Ecto neural progenitor cell (in vitro differentiated cells): ENCODE results near the gene MYCBP2.
A peak's percentile ranks its signal among the peaks of the same experiment; 100 is the strongest.

Source experiments
- DNase-seq: peaks from one replicate; pipeline ENCODE4 v3.0.0-alpha.2; 2018; ENCODE audit warnings: low spot score

The MYCBP2 gene

DNA sequence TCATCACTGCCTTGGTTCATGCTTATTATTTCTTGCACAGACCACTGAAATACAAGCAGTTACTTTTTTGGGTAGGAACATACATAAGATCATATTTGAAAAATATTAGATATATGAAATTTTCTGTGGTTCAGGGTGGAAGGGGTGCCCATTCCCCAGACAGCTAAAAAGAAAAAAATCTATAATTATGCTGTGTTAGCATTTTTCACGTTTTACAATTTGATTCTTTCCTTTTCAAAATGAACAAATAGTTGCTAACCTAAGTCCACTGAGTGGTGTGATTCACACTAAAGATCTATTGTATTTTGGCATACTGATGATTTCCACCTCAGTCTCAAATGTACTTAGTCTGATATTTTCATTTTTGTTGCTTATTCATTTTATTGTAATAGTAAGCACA, 233.2 kb downstream of the MYCBP2 start:
- no peak for DNase-seq

DNA sequence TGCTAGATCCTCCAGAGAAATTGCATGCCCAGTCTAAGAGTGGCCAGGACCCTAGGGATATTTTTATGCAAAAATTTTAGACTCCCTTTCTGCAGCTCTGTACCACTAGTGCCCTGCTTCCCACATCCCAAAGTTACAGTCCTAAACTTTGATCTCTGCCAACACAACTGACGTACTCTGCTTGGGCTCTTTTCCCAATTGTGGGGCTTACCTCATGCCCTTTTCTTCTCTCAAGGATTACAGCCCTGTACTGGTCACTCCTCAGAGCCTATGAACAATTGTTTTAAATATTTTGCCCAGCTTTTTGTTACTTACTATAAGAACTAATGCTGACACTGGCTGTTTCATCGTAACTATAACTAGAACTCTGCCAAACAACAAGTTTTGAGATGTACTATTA, 242.1 kb downstream of the MYCBP2 start:
- DNase-seq = no peak

DNA sequence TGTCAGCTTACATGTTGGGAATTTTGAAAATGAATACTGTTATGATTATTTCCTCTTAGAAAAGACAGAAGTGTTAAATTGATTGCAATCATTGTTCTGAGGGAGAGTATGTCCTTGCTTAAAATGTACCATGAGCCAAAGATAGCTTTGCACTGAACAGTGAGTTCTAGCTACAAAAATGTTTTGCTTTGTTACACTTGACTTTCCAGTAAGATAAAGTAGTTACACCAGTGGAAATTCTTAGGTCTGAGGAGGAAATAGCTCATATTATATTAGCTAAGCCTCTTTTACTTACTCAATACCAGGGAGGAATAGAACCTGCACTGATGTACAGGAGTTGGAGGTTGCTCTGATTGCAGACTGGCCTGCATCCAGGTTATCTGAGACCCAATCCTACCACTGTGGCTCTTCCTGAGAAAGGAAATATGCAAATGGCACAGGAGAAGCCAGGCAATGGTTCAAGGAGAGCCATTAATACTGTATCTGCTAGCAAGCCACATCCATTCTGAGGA, 246.9 kb downstream of the MYCBP2 start:
- DNase-seq = no peak

DNA sequence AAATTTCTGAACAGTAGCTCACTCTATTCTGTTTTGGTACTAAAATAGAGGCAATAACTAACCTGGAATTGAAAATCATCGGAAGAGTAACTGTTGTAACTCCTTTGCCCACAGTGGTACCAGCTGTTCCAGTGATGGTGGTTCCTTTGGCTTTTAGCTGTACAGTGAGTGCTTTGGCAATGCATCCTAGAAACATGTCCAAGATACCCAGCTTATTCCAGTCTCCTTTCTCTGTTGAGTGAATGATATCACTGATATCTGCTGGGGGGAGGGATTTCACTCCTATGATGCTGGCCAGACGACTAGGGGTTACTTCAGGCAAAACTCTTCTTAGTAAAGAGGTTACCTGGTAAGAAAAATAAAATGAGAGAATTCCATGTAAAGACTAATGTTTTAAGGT, 259.4 kb downstream of the MYCBP2 start:
- no peak for DNase-seq

DNA sequence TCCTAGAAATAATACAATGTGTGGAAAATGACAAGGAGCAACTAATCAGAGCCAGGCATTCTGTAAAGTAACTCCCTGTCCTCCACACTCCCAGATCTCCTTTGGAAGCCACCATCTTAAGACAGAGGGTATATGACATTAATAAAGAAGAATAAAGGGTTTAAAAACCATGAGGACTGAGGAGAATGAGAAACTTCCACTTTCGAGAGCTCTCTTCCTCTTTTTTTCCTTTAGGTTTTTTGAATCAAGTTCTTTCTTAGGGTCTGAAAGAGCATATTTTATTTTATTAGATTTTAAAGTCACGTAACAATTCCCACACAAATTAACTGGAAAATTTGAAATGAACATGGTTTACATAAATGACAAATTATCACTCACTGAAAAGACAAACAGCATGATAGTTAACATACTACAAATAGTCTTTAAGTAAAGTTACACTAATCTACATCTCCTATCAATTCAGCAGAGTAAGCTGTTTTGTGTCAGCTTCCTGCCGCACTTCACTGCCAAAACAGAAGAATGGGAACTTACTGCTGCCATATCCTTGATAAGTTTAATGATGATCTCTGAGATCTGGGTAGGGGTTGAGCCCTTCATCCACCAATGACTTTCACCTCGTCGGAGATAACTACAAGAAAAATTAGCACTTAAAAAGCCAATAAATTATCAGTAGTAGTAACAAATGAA, 261.3 kb downstream of the MYCBP2 start:
- no peak for DNase-seq

DNA sequence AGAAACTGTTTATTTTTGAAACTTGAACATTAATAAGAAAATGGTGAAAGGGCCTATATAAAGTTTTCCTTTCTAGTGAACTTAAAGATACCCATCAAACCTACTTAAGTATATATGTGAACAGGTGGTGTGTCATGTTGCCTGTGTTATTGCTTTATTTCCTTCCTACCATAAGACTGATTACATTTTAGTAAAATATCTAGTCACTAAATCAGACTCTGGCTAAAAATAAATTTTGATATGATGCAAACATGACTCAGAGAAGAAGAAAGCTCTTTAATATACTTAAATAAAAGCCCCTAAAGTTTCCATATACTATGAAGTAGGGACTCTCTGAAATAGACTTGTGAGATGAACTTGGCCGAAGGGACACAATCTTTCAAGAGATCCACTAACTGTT, 264.8 kb downstream of the MYCBP2 start:
- DNase-seq = no peak

DNA sequence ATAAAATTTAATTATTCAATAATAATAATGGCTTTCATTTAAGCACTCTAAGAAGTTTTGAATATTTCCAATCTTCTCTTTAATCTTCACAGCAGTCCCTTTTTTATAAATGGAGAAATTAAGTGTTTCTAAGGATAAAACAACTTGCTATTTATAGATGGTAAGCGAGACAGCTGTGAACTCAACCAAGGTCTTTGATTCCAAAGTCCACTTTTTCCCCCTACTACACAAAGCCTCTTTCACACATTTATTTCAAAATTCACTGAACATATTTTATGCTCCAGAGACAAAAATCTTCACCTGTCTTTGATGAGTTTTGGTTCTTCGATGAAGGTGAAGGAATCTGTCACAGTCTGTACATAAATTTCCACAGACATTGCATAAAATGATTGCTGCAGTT, 265.5 kb downstream of the MYCBP2 start:
- no peak for DNase-seq

DNA sequence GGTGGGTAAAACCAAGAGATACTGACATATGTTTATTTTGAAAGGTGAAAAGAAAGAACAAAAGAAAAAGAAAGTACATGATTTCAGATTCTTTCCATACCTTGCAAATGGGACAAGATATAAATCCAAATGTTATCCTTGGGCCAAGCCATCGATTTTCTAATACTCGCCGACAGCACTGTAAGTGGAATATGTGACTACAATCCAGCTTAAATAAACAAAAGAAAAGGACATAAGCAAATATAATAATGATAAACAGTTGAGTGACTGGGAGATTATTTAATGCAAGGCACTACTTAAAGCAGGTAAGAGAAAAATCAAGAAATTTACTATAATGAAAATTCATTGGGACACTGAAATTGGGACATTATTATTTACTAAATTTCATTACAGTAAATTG, 270.0 kb downstream of the MYCBP2 start:
- DNase-seq = no peak

DNA sequence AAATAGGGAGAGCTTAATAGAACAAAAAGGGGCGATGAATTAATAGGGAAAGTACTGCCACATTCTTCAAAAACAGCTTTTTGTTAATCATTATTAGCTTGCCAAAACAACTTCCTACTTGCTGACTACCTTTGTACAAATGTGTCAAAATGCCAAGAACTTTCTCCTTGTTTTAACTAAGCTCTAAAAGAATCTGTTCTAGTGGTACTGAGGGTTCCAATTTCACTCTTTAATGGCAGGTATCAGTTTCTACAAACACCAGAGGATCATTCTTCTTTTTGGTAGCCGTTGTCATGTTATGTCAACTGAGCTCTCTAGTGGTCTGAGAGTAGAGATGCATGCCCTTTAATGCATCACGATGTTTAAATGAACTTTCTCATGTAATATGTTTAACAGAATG, 270.5 kb downstream of the MYCBP2 start:
- DNase-seq = no peak

DNA sequence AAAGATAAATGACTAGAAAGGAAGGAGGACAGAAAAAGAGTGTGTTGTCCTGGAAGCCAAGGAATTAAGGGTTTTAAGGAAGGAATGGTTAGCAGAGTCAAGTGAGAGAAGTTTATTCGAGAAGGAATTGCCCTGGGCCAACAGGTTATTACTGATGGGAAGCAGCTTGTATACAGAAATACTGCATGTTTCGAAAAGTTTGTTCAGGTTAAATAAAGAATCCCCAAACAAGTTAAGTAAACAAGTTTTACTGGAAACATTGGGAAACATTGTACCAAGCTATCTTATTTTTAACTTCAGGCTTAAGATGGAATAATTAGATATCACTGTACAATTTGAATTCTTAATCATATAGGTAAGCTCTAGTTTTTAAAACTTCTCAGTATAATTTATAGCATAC, 271.7 kb downstream of the MYCBP2 start:
- DNase-seq = no peak

DNA sequence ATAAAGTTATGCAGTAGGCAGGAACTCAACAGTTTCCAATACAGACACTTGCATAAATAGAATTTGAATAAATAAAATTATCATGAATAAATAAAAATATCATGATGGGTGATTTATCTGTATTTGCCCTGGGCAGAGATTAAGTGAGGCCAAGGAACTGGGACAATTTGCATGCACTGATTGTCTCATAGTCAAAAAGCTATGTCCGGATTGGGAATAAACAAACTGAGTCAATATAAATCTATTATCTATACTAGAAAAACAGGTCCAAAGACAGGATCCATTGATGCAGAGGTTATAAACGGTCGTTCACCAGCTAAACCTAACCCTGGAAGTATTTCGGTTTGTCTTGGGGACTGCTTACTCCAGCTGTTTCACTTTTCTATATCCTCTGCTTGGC, 273.7 kb downstream of the MYCBP2 start:
- DNase-seq = no peak

DNA sequence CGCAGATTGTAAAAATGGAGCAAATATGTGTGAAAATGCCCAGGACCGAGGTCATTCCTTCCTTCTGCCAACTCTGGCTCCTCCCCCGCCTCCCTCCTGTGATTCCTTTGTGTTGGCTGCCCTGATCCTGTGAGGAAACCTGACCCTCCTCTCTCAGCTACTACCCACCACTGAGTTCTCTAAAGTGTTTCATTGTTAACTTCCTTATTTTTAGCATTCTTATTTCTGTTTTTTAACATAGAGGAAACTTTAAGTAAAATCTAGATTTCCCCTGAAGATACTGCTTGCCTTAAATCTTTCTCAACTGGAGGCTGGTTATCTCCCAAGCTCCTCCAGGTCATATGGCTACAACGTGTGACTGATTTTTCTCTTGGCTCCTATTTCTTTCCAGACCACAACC, 278.2 kb downstream of the MYCBP2 start:
- DNase-seq = peak; percentile 52

DNA sequence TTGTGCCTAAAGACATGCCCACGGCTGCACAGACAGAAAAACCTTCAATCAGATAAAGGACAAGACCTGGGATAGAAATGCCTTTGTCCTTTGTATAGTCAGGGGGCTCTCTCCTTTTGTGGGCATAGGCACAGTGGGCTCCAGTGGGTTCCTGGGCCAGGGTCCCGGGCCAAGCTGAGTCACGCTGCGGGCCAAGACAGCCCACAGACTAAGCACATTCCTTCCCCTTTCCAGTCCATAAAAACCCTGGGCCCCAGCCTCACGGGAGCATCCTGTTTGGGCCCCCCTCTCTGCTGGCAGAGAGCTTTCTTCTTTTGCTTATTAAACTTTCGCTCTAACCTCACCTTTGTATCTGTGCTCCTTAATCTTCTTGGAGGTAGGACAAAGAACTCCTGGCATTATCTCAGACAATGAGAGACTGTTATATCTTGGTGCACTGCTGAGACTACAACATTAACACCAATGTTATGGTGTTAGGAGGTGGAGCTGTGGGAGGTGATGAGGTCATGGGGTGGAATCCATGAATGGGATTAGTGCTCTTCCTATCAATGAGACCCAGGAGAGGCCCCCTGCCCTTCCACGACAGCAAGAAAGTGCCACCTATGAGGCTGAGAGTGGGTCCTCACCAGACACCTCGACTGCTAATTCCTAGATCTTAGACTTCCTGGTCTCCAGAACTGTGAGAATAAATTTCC, 279.1 kb downstream of the MYCBP2 start:
- DNase-seq = peak; percentile 59

DNA sequence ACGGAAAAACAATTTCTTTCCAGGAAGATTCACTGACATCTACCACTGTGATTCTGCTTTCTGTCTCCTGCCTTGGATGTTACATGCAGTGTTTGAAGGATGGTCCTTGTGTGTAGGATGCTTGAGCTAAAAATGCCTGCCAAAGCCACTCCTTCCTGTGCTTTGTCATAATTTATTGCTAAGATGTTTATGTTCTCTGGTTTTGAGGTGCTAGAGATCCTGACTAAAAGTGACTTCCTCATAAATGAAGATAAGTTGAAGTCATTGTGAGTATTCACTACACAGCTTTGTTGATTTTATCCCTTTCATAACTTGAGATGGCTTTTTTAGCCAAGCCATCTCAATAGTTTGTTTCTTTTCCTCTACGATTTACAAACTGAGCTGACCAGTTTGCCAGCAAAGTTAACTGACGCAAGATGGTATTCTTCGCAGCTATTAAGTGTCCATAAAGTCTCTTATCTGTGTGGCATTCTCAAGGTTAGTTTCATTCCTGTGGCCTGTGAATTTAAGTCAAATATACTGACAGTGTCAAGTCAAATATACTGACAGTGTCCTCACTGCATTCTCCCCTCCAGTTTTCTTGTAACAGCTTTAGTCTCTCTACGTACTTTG, 284.2 kb downstream of the MYCBP2 start:
- no peak for DNase-seq

DNA sequence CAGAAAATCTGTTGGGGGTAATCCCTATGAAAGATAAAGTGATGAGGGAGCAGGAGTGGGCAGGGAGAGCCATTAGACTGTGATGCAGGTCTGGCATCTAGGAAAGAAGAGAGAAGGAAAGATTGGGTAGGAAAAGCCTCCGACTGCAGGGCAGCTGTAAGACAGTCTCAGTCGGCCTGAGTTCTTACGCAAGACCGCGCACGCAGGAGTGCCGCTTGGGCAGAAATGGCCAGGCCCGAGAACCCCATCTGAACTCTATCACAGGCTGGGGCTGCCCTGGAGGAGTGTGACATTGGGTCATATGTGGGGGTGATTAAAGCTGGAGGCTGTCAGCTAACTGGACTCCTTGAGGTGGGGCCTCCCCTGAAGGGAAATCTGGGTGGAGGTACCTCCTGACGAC, 286.1 kb downstream of the MYCBP2 start:
- DNase-seq = no peak

DNA sequence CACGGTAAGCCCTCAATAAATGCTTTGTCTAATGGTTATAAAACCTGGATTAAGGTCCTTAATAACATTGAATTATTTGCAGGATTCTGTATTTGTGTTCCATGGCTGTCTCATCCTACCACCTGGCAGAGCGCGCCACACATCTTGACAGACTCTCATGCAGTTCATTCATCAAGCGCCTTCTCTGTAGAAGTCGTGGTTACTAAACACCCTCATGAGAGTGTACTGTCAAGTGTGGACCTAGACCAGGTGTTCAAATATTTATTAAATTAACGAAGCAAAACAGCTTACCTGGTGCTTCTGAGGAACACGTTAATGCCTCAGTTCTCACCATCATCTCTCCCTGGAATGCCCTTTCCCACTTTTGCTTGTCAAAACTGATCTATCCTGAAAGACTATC, 286.8 kb downstream of the MYCBP2 start:
- DNase-seq = no peak

DNA sequence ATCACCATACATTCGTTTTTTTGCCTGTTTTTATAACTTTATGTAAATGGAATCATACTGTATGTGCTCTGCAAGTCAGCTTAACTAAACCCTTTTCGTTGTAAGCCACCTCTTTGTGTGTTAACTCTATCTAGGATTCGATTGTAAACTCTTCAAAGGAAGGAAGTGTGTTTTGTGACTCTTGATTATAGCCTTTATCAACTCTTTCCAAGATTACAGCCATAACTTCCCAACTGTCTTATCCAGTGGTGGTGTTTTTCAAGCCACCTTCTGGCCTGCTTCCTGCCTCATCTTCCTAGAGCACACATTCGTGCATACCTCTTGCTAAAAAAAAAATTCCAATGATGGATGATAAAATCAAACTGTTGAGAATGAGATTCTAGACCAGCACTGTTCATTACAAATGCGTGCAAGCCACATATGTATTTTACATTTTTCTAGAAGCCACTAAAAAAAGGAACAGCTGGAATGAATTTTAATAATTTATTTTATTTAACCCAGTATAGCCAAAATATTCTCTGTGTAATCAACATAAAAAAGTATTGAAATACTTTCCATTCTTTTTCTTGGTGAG, 287.9 kb downstream of the MYCBP2 start:
- DNase-seq = no peak

DNA sequence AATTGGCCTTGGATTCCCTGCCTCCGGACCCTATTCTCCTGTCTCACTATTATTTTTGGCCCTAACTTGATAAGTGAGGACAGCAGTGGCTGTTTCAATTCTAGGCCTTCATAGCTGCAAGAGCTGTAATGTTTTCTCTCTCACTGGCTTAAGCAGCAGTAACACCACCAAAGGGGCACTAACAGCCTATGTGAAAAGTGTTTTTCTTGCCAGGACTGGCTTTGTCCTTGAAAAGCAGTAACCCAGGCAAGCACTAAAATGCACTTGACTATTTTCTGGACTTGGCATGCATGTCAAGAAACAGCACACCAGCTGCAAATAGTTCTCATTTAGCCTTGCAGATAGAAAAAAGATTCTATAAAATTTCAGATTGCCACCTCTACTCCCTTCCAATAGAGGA, 290.6 kb downstream of the MYCBP2 start:
- no peak for DNase-seq

DNA sequence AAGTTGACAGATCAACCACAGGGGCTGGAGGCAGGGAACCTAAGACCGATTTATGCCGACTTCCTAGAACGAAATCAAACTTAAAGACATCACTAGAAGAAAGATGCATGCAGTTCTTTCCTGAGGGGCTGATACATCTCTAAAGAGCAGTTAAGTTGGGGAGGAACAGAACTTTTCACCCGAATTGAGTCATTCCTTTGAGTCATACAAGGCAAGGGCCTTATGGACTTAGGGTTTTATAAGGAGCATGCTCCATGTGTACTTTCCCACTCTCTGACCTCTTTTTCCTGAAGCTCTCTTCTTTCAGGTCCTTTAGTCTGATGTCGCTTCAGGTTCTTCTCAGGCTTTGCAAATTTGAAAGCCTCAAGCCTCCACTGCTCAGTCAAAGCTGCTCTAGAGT, 292.0 kb downstream of the MYCBP2 start:
- DNase-seq = no peak

DNA sequence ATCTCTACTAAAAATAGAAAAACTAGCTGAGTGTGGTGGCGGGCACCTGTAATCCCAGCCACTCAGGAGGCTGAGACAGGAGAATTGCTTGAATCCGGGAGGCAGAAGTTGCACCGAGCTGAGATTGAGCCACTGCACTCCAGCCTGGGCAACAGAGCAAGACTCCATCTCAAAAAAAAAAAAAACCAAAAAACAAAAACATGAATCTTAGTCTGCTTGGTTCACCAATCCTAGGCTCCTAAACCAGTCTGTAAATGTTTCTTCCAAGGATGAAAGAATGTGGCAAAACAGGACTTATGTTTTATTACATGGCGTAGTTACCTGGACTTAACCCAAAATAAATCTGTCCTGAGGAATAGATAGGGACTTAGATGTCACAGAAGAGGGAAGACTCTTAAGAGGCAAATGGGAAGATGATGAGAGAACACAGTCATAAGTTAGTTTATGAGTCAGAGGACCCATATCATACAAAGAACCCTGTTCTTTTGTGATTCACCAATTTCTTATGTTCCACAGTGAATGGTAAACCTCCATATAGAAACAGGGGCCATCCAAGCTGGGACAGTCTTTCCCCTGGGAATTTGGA, 293.1 kb downstream of the MYCBP2 start:
- no peak for DNase-seq

DNA sequence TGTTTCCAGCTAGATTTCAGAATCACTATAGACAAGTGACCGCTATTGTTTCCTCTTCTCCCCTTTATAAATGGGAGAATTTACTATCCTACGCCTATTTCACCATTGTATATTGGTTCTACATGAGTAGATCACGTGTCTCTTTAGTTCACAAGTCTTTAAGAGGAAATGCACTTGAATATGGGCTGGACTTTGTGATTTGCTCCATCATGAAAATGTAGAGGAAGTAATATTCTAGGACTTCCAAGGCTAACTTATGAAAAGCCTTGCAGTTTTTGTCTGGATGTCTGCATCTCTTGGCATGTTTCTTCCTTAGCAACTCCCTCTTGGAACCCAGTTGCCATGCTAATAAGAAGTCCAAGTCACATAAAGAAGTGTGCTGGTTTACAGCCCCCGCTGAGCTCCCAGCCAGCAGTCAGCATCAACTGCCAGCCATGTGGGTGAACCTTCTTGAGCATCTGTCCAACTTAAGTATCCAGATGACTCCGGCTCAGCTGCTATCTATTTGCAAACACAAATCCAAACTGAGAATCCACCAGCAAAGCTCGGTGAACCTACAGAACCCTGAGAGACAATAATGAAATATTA, 295.1 kb downstream of the MYCBP2 start:
- DNase-seq = no peak

DNA sequence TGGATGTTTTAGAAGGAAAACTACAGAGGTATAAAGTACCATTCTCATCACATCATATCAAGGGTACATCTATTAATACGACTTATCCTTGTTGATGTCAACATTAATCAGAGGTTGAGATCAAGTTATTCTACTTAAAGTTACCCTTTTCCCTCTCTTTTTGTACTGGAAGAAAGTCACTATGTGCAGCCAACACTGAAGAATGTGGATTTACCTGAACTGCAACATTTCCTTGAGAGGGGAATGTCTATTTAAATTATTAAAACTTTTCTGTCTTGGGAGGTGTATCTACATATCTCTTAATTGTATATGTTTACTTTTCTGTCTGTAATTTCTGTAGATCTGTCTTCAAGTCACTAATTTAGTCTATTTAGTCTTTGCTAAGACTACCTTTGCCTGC, 297.5 kb downstream of the MYCBP2 start:
- DNase-seq = no peak
